RCC 7860 (cell line): ENCODE results near the gene CARD16.
"Not testable (repeated sequence)": the region's sequence is repeated elsewhere in the genome, so short reads cannot be mapped to it uniquely, and the experiment has no call there.

Experiments
- DNase-seq: peaks from one replicate; pipeline ENCODE4 v3.0.0-alpha.2; 2015; ENCODE audit warnings: low spot score
- FAIRE-seq: peaks from 2 replicates; lab custom pipeline; 2012; peaks lifted over from hg19 to GRCh38; lab: Jason Lieb, UNC

The CARD16 gene

DNA sequence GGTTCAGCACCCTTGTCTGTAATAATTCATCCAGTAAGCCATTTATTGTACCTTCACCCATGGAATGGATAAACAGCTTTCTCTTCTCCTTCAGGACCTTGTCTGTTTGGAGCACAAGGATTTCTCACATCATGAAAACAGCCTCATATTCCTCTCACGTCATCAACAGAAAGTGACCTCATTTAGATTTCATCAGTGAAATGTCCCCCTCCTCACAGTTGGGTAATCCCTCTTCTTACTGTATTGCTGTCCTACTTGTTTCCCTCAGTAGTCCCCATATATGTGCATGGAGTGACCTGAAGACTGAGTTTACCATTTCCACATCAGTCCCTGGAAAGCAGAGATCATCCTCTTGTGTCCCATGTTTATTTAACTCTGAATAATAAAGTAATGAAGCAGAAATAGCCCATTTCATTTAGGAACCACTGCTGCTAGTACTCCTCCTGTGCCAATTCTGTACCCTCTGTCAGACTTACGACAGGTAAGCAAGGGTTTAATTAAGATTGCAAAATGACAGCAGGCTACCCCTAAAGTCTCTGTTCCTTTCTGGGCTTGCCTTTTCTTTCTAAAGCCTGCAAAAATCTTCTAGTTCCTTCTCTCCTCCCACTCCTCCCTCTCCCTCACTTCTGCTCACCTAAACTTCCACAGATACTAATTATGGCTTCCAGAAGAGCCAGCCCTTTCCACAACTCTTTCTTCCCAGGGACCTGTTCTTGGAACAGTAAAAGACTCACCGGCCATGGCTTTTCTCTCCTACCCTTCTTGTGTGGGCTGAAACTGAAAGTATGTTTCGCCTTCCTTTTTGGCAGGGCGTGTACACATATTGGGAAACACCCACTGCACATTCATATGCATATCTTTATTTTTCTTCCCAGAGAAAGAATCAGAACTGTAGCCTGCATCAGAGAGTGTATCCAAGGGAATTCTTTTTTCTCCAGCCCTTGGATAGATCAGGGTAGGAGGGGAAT is at the start of gene CARD16:
Gene CARD16 (minus strand): TSS at position 779 of the 968 bp plus-strand sequence. CDS start 38 bp downstream, at position 741.
- DNase-seq, FAIRE-seq: not testable (repeated sequence)

DNA sequence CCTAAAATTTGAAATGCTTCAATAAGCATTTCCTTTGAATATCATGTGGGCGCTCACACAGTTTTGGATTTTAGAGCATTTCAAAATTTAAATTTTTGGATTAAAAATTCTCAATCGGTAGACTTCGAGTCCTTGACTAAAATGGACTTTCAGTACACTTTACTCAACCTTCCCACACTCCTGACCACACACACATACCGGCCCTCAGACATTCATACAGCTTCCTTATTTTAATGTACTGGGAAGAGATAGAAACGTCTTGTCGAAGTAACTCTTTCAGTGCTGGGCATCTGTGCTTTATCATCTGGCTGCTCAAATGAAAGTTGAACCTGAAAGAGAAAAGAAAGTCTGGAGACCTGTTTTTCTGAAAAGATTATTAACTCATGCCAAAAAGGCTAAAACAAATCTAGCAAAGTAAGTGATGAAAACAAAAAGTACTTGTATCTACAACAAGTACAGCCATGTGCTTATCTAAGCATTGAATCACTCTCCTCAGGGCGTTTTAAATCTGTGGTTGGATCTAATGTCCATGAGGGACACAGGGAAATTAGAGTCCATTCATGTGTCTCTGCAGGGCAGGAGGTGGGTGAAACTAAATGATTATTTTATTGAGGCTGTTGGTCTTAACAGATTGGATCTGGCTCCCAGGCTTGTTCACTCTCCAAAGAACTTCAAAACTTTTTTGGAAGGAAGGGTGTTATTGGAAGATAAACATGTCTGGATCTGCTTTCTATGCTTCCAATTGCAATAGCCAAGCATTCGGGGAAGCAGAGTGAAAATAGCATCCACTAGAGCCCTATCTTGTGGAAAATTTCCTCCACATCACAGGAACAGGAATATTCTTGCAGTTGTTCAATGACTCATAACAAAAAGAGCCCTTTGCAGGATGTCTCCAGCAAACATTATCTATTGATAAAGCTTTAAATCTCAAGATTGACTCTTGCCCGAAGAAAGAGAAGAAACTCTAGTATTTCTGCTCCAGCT is 47.4 kb upstream of the CARD16 start:
- FAIRE-seq (no peak), DNase-seq (no peak)

DNA sequence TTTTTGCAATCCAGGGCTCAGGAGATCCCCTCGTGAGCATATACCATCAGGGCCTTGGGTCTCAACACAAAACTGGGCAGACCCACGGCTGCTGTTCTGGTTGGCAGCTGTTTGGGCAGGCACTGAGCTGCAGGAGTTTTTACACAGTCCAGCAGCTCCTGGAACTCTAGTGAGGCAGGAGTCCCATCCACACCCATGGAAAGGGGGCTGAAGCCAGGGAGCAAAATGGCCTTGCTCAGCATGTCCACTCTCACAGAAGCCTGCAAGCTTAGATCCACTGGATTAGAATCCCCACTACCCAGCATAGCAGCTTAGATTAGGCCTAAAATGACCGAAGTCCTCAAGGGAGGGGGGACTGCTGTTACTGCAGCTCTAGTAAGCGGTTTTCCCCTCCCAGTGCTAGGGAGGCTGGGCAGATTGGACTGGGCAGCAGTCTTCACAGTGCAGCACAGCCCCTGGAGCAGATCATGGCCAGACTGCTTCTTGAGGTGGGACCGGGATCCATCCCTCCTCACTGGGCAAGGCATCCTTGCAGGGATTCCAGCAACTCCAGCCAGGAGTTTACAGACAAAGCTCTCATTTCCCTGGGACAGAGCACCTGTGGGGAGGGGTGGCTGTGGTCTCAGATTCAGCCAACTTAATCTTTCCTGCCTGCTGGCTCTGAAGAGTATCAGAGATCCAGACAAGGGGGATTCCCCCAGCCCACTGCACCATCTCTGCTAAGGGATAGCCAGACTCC is 36.4 kb upstream of the CARD16 start:
- FAIRE-seq: no peak
- DNase-seq: no peak

DNA sequence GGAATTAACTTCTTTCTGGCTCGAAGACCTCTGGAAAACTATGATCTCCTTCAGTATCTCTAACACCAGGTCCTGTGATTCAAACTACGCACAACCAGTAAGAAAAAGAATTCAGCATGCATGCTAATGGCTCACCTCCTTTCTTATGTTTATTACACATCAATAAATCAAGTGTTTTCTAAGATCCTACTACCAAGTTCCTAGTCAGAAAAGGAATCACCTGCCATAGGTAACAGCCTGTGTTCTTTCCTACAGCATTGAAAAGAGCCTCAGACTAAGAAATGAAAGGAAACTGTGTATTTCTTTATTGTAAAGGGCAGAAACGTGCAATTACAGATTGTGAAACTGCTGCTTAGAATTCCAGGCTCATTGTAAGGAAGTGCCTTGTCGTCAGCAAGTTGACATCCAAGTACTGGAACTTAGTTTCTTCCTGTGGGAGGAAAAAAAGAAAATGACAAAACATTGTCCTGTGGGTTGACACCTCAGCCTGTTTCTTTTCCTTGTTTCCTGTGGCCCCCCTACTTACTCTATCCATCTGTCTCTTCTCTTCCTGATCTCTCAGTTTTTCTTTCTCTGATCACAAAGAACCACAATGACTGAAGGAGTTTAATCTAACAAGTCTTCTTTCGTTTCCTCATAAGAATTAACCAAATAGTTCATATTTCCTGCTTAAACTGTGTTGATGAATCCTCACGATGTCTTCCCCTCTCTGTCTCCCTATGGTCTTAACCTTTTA is 35.2 kb upstream of the CARD16 start:
- not testable (repeated sequence) for DNase-seq, FAIRE-seq

DNA sequence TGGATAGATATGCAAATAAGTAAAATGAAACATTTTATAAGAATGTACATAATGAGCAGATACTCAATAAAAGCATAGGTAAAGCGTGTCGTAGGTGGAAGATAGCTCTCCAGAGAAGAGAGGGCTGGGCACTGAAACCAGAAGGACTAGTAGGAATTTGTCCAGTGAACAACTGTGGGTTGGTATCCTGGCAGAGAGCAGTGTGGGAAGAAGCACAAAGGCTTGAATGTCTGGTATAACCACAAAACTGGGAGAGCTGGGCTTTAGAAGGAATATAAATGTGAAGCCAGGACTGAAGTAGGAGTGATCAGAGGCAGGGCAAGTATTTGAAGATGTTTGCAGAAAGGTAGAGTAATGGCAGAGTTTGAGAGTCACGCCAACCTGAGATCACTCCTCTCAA is 33.1 kb upstream of the CARD16 start:
- FAIRE-seq (no peak), DNase-seq (no peak)

DNA sequence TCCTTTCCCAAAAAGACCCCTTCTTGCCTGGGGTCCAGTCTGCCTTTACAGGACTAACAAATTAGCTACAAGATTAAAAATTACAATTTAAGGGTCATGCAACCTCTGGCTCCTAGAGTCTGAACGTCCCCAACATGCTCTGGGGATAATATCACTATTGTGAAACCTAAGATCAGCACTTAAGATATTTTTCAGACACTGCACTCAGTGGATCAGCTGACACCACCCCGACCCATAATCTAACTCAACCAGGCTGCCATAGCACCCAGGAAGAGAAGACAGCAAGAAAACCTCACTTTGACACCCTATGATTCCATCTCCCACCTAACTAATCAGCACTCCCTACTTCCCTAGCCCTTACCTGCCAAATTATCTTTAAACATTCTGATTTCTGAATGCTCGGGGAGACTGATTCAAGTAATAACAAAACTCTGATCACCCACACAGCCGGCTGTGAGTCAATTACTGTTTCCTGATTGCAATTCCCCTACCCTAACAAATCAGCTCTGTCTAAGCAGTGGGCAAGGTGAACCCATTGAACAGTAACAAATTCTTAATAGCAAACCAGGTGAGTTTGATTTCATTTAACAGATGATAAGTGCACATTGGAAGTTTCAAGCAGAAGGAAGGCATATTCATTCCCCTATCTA is 32.1 kb upstream of the CARD16 start:
- not testable (repeated sequence) for FAIRE-seq, DNase-seq

DNA sequence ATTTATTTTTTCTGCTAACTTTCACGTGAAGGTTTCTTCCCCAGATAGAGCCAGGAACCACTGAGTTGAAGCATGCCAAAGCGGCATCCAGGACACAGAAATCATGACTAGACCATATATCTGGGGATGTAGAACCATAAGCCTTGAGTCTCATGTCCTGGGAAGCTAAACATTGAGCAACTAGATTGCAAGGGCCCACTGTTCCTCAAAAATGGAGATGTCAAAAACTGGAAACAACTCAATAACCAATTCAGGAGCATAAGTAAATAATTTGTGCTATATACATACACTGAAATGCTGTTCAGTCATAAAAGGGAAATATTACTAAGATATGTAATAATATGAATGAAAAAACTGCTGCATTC is 29.0 kb upstream of the CARD16 start:
- FAIRE-seq: no peak

DNA sequence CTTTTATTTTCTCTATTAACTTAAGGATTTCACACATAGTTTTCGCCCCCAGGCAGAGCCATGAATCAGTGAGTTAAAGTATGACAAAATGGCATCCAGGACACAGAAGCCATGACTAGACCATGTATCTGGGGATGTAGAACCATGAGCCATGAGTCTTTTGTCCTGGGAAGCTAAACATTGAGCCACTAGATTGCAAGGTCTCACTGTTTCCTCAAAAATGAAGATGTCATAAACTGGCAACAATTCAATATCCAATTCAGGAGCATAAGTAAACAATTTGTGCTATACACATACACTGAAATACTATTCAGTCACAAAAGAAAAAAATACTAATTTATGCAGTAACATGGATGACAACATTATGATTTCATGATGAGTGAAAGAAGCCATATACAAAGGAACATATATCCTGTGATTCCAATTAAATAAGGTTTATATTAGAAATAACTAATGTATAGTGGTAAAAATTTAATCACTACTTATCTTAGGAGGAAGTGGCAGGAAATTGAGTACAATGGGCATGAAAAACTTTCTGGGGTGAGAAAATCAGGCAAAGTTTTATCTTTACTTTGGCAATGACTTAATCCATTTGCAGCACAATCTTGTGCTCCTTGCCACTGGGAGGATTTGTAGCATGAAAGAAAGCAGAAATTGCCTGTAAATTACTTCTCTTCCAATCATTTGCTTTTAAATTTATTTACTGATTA is 28.5 kb upstream of the CARD16 start:
- FAIRE-seq: no peak

More for the DNA sequence above, 29.0 kb upstream of the CARD16 start:
- no peak for DNase-seq

DNA sequence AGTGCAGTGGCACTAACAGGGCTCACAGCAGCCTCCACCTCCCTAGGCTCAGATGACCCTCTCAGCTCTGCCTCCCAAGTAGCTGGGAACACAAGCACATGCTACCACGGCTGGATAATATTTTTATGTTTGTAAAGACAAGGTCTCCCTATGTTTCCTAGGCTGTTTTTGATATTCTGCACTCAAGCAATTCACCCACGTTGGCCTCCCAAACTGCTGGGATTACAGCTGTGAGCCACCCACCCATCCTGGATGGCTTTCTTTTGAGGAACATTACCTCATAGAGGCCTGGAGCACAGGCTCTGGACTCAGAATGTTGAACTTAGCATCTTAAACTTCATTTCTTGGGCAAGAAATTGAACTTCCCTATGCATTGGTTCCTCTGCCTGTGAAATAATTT is 26.9 kb upstream of the CARD16 start:
- FAIRE-seq, DNase-seq: not testable (repeated sequence)

More for the DNA sequence above, 28.5 kb upstream of the CARD16 start:
- DNase-seq: no peak

DNA sequence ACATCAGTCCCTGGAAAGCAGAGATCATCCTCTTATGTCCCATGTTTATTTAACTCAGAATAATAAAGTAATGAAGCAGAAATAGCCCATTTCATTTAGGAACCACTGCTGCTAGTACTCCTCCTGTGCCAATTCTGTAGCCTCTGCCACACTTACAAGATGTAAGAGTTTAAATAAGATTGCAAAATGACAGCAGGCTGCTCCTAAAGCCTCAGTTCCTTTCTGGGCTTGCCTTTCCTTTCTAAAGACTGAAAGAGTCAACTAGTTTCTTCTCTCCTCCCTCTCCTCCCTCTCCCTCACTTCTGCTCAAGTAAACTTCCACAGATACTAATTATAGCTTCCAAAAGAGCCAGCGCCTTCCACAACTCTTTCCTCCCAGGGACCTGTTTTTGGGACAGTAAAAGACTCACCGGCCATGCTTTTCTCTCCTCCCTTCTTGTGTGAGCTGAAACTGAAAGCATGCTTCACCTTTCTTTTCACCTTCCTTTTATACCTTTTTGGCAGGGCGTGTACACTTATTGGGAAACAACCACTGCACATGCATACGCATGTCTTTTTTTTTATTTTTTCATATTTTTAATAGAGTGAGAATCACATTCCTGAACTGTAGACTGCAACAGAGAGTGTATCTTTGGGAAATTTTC is 26.1 kb upstream of the CARD16 start:
- DNase-seq: no peak
- no peak for FAIRE-seq

DNA sequence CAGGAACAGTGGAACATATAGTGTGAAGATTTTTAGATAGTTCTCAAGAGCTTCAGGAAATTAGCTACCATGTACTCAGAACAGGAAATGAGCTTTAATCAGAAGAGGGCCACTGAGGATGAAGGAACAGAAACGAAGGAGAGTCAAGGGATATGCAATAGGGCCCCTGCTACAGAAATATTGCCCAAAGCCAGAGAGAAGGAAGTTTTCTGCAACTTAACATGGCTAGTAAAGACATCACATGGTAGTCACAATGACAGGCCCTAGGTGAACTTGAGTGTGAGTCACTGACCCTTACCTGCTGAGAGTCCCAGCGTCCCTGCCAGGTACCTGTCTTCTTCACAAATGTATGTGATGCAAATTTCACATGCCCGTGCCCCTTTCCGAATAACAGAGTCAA is 25.2 kb upstream of the CARD16 start:
- FAIRE-seq: no peak
- DNase-seq: no peak

DNA sequence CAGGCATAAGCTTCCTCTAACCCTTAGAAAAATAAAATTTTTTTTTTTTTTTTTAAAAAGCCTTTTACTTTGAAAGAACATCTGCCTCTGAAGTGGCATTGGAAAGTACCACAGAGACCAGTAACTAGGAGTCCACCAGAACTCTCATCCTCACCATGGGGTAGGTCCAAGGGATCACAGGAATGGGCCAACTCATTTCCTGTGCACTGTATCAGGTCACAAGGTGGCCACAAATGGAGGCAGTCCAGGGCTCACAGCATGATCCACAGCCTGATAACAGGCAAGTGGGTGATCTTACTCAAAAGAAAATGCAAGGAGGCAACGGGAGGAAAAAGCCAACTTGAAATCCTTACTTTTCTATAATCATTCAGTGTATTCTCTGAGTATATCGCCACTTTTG is 24.6 kb upstream of the CARD16 start:
- DNase-seq, FAIRE-seq: not testable (repeated sequence)

DNA sequence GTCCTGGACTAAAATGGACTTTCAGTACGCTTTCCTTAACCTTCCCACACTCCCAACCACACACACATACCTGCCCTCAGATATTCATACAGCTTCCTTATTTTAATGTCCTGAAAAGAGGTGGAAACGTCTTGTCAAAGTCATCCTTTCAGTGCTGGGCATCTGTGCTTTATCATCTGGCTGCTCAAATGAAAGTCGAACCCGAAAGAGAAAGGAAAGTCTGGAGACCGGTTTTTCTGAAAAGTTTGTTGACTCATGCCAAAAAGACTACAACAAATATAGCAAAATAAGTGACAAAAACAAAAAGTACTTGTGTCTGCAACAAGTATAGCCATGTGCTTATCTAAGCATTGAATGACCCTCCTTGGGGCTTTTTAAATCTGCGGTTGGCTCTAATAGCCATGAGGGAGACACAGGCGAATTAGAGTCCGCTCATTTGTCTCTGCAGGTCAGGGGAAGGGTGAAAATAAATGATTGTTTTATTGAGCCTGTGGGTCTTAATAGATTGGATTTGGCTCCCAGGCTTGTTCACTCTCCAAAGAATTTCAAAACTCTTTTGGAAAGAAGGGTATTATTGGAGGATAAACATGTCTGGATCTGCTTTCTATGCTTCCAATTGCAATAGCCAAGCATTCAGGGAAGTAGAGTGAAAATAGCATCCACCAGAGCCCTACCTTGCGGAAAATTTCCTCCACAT is 18.3 kb upstream of the CARD16 start:
- not testable (repeated sequence) for DNase-seq, FAIRE-seq

DNA sequence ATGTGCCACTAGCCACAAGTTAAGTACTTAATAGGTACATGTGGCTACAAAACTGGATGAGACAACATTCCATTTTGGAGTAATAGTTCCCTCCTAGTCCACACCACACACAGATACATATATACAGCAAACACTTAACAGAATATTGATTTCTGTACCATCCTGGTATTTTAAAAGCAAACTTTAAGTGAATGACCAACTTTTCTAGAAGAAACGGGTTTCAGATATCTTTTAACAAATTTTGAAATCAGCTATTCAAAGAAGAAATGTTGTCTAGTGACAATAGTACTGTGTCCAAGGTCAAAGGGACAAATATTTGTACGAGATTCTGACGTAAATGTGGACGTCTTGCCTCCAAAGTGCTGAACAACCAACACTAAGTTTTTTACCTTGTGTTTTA is 12.3 kb upstream of the CARD16 start:
- DNase-seq: no peak
- no peak for FAIRE-seq

DNA sequence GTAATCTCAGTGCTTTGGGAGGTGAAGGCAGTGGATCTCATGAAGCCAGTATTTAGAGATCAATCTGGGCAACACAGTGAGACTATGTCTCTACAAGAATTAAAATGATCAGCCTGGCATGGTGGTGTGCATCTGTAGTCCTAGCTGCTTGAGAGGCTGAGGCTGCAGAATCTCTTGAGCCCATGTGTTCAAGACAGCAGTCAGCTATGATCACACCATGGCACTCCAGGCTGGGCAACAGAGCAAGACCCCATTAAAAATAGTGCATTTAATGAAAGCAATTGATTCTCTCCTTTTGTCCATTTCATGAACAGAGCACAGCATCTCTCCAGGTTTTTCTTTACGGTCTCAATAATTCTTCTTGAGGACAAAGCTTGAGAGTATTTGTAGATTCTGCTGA is 11.3 kb upstream of the CARD16 start:
- DNase-seq (no peak), FAIRE-seq (no peak)

DNA sequence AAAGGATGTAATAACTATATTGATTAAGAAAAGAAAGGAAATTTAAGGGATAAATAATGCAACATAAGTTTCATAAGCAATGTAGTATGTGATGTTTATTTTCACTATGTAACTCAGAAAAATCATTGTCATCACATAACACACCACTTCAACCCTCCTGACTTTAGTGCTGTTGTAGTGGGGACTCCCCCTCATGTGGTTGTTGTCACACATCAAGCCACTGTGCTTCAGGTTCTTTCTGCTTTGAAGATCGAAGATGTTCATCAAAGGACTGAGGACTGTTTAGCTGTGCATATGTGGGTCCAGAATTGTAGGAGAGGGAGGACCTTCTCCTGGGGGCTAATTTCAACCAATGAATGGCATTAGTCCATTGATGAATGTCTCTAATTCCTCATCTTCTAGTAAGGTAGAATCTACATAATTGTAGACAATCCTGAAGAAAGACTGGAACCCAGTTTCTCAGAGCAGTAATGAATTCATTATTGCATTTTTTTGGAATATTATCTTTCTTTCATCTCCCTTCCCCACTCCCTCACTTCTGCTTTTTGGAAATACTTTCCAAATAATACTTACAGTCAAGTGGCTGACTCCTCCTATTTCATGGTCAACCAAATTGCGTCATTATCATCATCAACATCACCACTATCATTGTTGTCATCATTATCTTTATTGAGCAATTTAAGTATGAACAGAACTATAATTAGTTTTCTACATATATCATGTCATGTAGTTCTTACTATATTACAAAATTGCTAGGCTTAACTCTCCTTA is 9.8 kb upstream of the CARD16 start:
- no peak for DNase-seq
- FAIRE-seq: no peak

DNA sequence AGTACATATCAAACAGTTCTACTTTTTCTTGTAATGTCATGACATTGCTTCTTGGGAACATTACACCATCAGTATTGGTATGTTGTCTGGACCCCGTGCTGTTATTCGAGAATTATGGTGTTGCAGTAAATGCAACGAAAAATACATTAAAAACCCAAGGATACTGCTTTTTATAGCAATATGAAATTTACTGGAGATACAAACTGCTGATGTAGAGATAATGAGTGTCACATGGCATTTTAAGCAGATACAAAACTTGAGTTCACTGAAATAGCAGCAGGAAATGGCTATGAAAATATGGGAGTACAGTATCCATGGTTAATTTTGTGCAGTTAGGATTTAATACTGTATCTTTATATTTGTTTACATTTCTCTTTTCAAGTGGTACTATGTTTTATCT is 7.4 kb upstream of the CARD16 start:
- no peak for FAIRE-seq

More for the DNA sequence above, 7.4 kb upstream of the CARD16 start:
- DNase-seq: no peak
